NCI-H1048 (cell line): ENCODE results near the gene RAD51B.

ENCODE experiments used
- DNase-seq: peaks from one replicate; lab custom pipeline; 2025; lab: John Stamatoyannopoulos, UW

RAD51B gene

GRCh38 chr14:68638141-68638999, 818.8 kb downstream of the RAD51B start:
- DNase-seq: no peak

GRCh38 chr14:68639000-68639757, 819.6 kb downstream of the RAD51B start:
- DNase-seq: no peak

- DNase-seq: no peak
Observed at GRCh38 chr14:68639758-68640574, 820.4 kb downstream of the RAD51B start.

- no peak for DNase-seq
Observed at GRCh38 chr14:68643673-68644072, 824.1 kb downstream of the RAD51B start.

- DNase-seq: no peak
Observed at GRCh38 chr14:68644101-68644500, 824.5 kb downstream of the RAD51B start.

- no peak for DNase-seq
Observed at GRCh38 chr14:68645371-68645770, 825.8 kb downstream of the RAD51B start.

GRCh38 chr14:68649476-68650189, 830.1 kb downstream of the RAD51B start:
- no peak for DNase-seq

GRCh38 chr14:68650404-68650994, 830.9 kb downstream of the RAD51B start:
- no peak for DNase-seq

- no peak for DNase-seq
Observed at GRCh38 chr14:68651075-68651474, 831.5 kb downstream of the RAD51B start.

- no peak for DNase-seq
Observed at GRCh38 chr14:68651652-68652432, 832.3 kb downstream of the RAD51B start.

- no peak for DNase-seq
Observed at GRCh38 chr14:68652433-68652690, 832.8 kb downstream of the RAD51B start.

- DNase-seq: no peak
Observed at GRCh38 chr14:68653108-68653507, 833.5 kb downstream of the RAD51B start.

GRCh38 chr14:68653804-68654203, 834.2 kb downstream of the RAD51B start:
- no peak for DNase-seq

GRCh38 chr14:68654471-68654941, 834.9 kb downstream of the RAD51B start:
- no peak for DNase-seq

- DNase-seq: no peak
Observed at GRCh38 chr14:68655021-68655831, 835.6 kb downstream of the RAD51B start.

- no peak for DNase-seq
Observed at GRCh38 chr14:68655911-68656316, 836.3 kb downstream of the RAD51B start.

- DNase-seq: no peak
Observed at GRCh38 chr14:68656452-68656851, 836.9 kb downstream of the RAD51B start.

GRCh38 chr14:68657300-68658028, 837.9 kb downstream of the RAD51B start:
- no peak for DNase-seq

- DNase-seq: no peak
Observed at GRCh38 chr14:68658029-68658509, 838.5 kb downstream of the RAD51B start.
